ENCODE results near the gene F11R.

Gene F11R

GRCh38 chr1:161038523-161039153 lies 17.7 kb upstream of the F11R start, which contains the start of gene TSTD1 (continued):
- TF ChIP-seq ZNF280C (tag by site-specific recombination; IDR thresholded peaks at IDR 0.05) (no peak), ZNF302 (tag by site-specific recombination; IDR thresholded peaks at IDR 0.05; ENCODE audit: low read depth) (no peak), HOXC10 (CRISPR knock-in tag; IDR thresholded peaks at IDR 0.05) (0 out of 2 replicates have a peak, but pooled peaks have one; percentile 82), ZNF704 (tag by site-specific recombination; IDR thresholded peaks at IDR 0.05) (no peak), ZNF202 (tag by site-specific recombination; IDR thresholded peaks at IDR 0.05; ENCODE audit: borderline replicate concordance) (no peak), SETDB1 (IDR thresholded peaks at IDR 0.05; ENCODE audit: insufficient read length, low read length) (no peak), ZNF747 (tag by site-specific recombination; IDR thresholded peaks at IDR 0.05) (no peak), ZNF501 (tag by site-specific recombination; IDR thresholded peaks at IDR 0.05) (peak; percentile 65; the same call in 1 of the 2 replicates), KLF8 (tag by site-specific recombination; IDR thresholded peaks at IDR 0.05) (peak; percentile 80), ZNF585B (tag by site-specific recombination; IDR thresholded peaks at IDR 0.05) (no peak), ZNF404 (tag by site-specific recombination; IDR thresholded peaks at IDR 0.05) (no peak), ZNF37A (tag by site-specific recombination; IDR thresholded peaks at IDR 0.05) (no peak), ZBTB8A (tag by site-specific recombination; IDR thresholded peaks at IDR 0.05) (no peak; the same call in 1 of the 2 replicates), HOXD13 (CRISPR knock-in tag; IDR thresholded peaks at IDR 0.05; ENCODE audit: borderline replicate concordance) (no peak), MZF1 (tag by site-specific recombination; IDR thresholded peaks at IDR 0.05; ENCODE audit: borderline replicate concordance) (no peak), ZNF513 (tag by site-specific recombination; IDR thresholded peaks at IDR 0.05) (no peak), ZNF449 (tag by site-specific recombination; IDR thresholded peaks at IDR 0.05) (no peak), GLIS2 (tag by site-specific recombination; IDR thresholded peaks at IDR 0.05) (peak; percentile 74; the same call in 1 of the 2 replicates), ZEB2 (tag by site-specific recombination; IDR thresholded peaks at IDR 0.05) (no peak; the same call in 1 of the 2 replicates), ZNF350 (tag by site-specific recombination; IDR thresholded peaks at IDR 0.05) (no peak), KLF17 (tag by site-specific recombination; IDR thresholded peaks at IDR 0.05) (peak; percentile 59), ZNF248 (tag by site-specific recombination; IDR thresholded peaks at IDR 0.05) (no peak), KLF10 (tag by site-specific recombination; IDR thresholded peaks at IDR 0.05) (peak; percentile 33; the same call in 1 of the 2 replicates), ZNF558 (tag by site-specific recombination; IDR thresholded peaks at IDR 0.05) (no peak), ZNF76 (tag by site-specific recombination; IDR thresholded peaks at IDR 0.05; ENCODE audit: borderline replicate concordance, low read depth) (no peak), ZNF112 (tag by site-specific recombination; IDR thresholded peaks at IDR 0.05) (no peak), ZNF670 (tag by site-specific recombination; IDR thresholded peaks at IDR 0.05; ENCODE audit: low read depth) (no peak), ZFP3 (tag by site-specific recombination; IDR thresholded peaks at IDR 0.05; ENCODE audit: low read depth) (no peak), ZNF610 (tag by site-specific recombination; IDR thresholded peaks at IDR 0.05; ENCODE audit: borderline replicate concordance) (no peak), TRIM28 (IDR thresholded peaks at IDR 0.05; ENCODE audit: borderline replicate concordance, low read length) (no peak), ZNF362 (tag by site-specific recombination; IDR thresholded peaks at IDR 0.05) (no peak), ZNF544 (tag by site-specific recombination; IDR thresholded peaks at IDR 0.05) (no peak), ZNF621 (tag by site-specific recombination; IDR thresholded peaks at IDR 0.05) (no peak), ZIC2 (tag by site-specific recombination; IDR thresholded peaks at IDR 0.05) (no peak)
